GM18526 (cell line): ENCODE measurements around the gene NR1H3.
A peak's percentile ranks its signal among the peaks of the same experiment; 100 is the strongest.

ENCODE experiments used
- POLR2A ChIP-seq: IDR thresholded peaks from 3 replicates; pipeline ENCODE4 v1.6.1; 2011; ENCODE audit not compliant: insufficient read length; ENCODE audit errors: extremely low read depth

Gene NR1H3

GRCh38 chr11:47241841-47242301, 15.9 kb upstream of the NR1H3 start:
- TF ChIP-seq POLR2A = no peak

GRCh38 chr11:47242596-47243192, 15.1 kb upstream of the NR1H3 start:
- TF ChIP-seq POLR2A = no peak

- TF ChIP-seq POLR2A = no peak
These were observed 14.3 kb upstream of the NR1H3 start for GRCh38 chr11:47243454-47243853.

- no peak for TF ChIP-seq POLR2A
These were observed 13.1 kb upstream of the NR1H3 start for GRCh38 chr11:47244448-47245350.

- no peak for TF ChIP-seq POLR2A
These were observed 12.0 kb upstream of the NR1H3 start for GRCh38 chr11:47245611-47246357.

- no peak for TF ChIP-seq POLR2A
These were observed 10.3 kb upstream of the NR1H3 start for GRCh38 chr11:47247502-47247901.

GRCh38 chr11:47248304-47248663, 9.5 kb upstream of the NR1H3 start:
- no peak for TF ChIP-seq POLR2A

- TF ChIP-seq POLR2A = peak; percentile 88
These were observed 9.0 kb upstream of the NR1H3 start, which contains the start of gene ACP2 for GRCh38 chr11:47248664-47249377. Gene ACP2, minus strand, starts transcription at chr11:47248814. Its CDS starts 25 bp downstream, at chr11:47248789.

GRCh38 chr11:47249378-47249715, 8.4 kb upstream of the NR1H3 start:
- TF ChIP-seq POLR2A = no peak

- TF ChIP-seq POLR2A = no peak
These were observed 6.0 kb upstream of the NR1H3 start for GRCh38 chr11:47251751-47252150.

GRCh38 chr11:47253660-47254059, 4.1 kb upstream of the NR1H3 start:
- no peak for TF ChIP-seq POLR2A

- TF ChIP-seq POLR2A = no peak
These were observed 3.4 kb upstream of the NR1H3 start for GRCh38 chr11:47254386-47254785.

GRCh38 chr11:47256374-47256773, 1.4 kb upstream of the NR1H3 start:
- no peak for TF ChIP-seq POLR2A

- no peak for TF ChIP-seq POLR2A
These were observed 649 bp upstream of the NR1H3 start for GRCh38 chr11:47257177-47257516.

- TF ChIP-seq POLR2A = no peak
These were observed 614 bp downstream of the NR1H3 start for GRCh38 chr11:47258317-47258902.
